ENCODE measurements around the gene FRY. TPM values are rescaled to one million over a fixed set of nuclear protein-coding genes. Genes with fewer than 3 reads are reported as not detected.

Gene FRY
- total and polyA plus RNA-seq, 10 donors: 0.80 to 30.0 (median 23.5) TPM

DNA sequence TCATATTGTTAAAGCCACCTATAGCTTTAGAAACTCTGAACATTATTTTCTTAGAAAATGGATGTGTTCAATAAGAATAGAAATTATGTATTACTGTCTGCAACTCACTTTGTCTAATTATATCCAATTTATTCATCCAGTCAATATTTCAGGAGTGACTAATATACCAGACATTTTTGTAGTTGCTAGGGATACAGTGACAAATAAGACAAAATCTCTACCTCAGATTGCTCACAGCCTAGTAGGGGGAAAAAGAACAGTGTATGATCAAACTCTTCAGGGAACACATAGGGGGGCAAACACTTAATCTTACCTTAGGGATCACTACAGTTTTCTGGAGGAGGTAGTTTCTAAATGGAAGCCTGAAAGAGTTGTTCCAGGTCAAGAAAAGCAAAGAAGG is 292.3 kb downstream of the FRY start:
- H3K27ac ChIP-seq: no peak overlapping the region
- H3K36me3 ChIP-seq: peaks cover 0 to 25% (median 0%) of the 10 kb centered on the region in 6 donors
- H3K4me3 ChIP-seq: no peak overlapping the region
- no peaks in the 10 kb centered on the region for H3K27me3 ChIP-seq (replicated peaks in 1 of 7)
- no peak for DNase-seq
- no peaks in the 10 kb centered on the region for H3K4me1 ChIP-seq
- TF ChIP-seq CTCF (IDR thresholded peaks at IDR 0.05 in 8 of 11, conservative IDR thresholded peaks at IDR 0.05 in 3 of 11): no peak
- TF ChIP-seq POLR2AphosphoS5 (IDR thresholded peaks at IDR 0.05): no peak
- H3K9me3 ChIP-seq: no peaks in the 10 kb centered on the region
- intact Hi-C loops (cut with DNase I; ENCODE audit: low total_unique reads): no loop called here

DNA sequence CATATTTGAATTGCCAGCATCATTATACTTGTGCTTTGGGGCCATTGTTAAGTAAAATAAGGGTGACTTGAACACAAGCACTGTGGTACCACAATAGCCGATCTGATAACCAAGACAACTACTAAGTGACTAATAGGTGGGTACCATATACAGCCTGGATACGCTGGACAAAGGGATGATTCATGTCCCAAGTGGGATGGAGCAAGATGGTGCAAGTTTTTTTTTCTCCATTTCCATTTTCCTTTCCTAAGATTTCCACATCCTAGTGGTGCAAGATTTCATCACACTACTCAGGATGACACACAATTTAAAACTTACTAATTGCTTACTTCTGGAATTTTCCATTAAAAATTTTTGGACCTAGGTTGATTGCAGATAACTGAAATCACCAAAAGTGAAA is 298.9 kb downstream of the FRY start:
- no peak for TF ChIP-seq CTCF (IDR thresholded peaks at IDR 0.05 in 8 of 11, conservative IDR thresholded peaks at IDR 0.05 in 3 of 11)
- TF ChIP-seq POLR2AphosphoS5 (IDR thresholded peaks at IDR 0.05): no peak
- TF ChIP-seq POLR2A (IDR thresholded peaks at IDR 0.05): no peak
- Histone ChIP-seq H3K27me3 (replicated peaks in 1 of 7) (no peaks in the 10 kb centered on the region), H3K27ac (no peak overlapping the region), H3K4me1 (no peaks in the 10 kb centered on the region), H3K4me3 (no peak overlapping the region), H3K9me3 (no peaks in the 10 kb centered on the region), H3K36me3 (peaks cover 0 to 32% (median 0%) of the 10 kb centered on the region in 6 donors)
- WGBS, 5 donors: 77 to 95% (median 89%) methylated on average over 2 of the region's 2 CpGs
- DNase-seq: no peak
- intact Hi-C loops (cut with DNase I; ENCODE audit: low total_unique reads): no loop called here

DNA sequence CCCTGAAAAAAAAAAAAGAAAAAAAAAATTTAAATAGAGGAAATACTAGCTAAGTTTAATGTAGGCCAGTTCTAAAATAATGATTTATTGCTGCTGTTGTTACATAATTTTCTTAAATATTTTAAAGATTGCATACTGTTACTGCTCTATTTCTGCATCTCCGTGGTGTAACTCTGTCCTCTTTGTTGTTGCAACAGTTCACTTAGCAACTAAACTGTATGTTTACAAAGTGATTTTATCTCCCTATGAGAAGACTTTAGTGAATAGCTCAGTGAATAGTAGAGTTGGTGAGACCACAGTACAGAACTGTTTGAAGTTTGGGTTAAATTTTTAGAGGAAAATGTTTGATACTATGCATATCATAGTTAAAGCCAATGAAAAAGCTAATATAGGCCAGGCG is 303.1 kb downstream of the FRY start:
- H3K4me3 ChIP-seq: no peak overlapping the region
- intact Hi-C loops (cut with DNase I; ENCODE audit: low total_unique reads): no loop called here
- H3K9me3 ChIP-seq: peaks cover 0 to 3% (median 0%) of the 10 kb centered on the region in 8 donors
- H3K27me3 ChIP-seq (replicated peaks in 1 of 7): no peaks in the 10 kb centered on the region
- DNase-seq: no peak
- peaks cover 0 to 39% (median 0%) of the 10 kb centered on the region in 6 donors for H3K36me3 ChIP-seq
- no peak overlapping the region for H3K27ac ChIP-seq
- H3K4me1 ChIP-seq: no peaks in the 10 kb centered on the region
- WGBS, 5 donors: 73 to 97% (median 91%) methylated on average over 2 of the region's 2 CpGs
- no peak for TF ChIP-seq POLR2AphosphoS5 (IDR thresholded peaks at IDR 0.05)
- TF ChIP-seq CTCF (IDR thresholded peaks at IDR 0.05 in 8 of 11, conservative IDR thresholded peaks at IDR 0.05 in 3 of 11): no peak
- TF ChIP-seq POLR2A (IDR thresholded peaks at IDR 0.05): no peak

DNA sequence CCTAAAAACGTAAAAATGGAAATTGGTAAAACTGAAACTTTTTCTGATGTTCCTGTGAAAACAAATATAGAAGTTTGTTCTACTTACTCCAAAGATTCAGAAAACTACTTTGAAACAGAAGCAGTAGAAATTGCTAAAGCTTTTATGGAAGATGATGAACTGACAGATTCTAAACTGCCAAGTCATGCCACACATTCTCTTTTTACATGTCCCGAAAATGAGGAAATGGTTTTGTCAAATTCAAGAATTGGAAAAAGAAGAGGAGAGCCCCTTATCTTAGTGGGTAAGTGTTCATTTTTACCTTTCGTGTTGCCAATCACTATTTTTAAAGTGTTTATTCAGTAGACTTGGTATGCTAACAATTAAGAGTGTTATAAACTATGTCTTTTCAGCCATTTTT is 309.3 kb downstream of the FRY start:
- H3K4me1 ChIP-seq: no peaks in the 10 kb centered on the region
- H3K4me3 ChIP-seq: no peak overlapping the region
- DNase-seq: no peak
- TF ChIP-seq POLR2AphosphoS5 (IDR thresholded peaks at IDR 0.05) (no peak), CTCF (IDR thresholded peaks at IDR 0.05 in 8 of 11, conservative IDR thresholded peaks at IDR 0.05 in 3 of 11) (no peak), POLR2A (IDR thresholded peaks at IDR 0.05) (no peak)
- H3K27me3 ChIP-seq (replicated peaks in 1 of 7): no peaks in the 10 kb centered on the region
- H3K36me3 ChIP-seq: peaks cover 0 to 17% (median 0%) of the 10 kb centered on the region in 6 donors
- intact Hi-C loops (cut with DNase I; ENCODE audit: low total_unique reads): no loop called here
- no peak overlapping the region for H3K27ac ChIP-seq
- WGBS, 5 donors: 51 to 72% (median 69%) methylated on average over 3 of the region's 3 CpGs
- peaks cover 0 to 3% (median 0%) of the 10 kb centered on the region in 8 donors for H3K9me3 ChIP-seq
